WTC11 (cell line): ENCODE results near the gene PRKAG2. TPM values are rescaled to one million over a fixed set of nuclear protein-coding genes. Genes with fewer than 3 reads are reported as not detected.

Experiments
- ATAC-seq: fragments of 200-7000 bp; cut with Tn5 transposase; 2 replicates; pipeline ENCODE4 v1.10.0; 2021; ENCODE audit warnings: mild to moderate bottlenecking, moderate library complexity
- CTCF ChIA-PET: fragments of 300-600 bp; sonication (Branson Sonifier 250); formaldehyde crosslinking; loops from one replicate; lab custom pipeline; 2021; ENCODE audit warnings: antibody characterized with exemption; lab: Charles Lee
- POLR2A ChIA-PET: fragments of 350-600 bp; sonication (Branson Sonifier 250); formaldehyde crosslinking; loops from one replicate; lab custom pipeline; 2021; ENCODE audit warnings: antibody characterized with exemption; lab: Charles Lee
- DNase-seq: peaks from one replicate; pipeline ENCODE4 v3.0.0; 2021; ENCODE audit warnings: low spot score
- H3K27ac Mint-ChIP-seq: 2 replicates; pipeline ENCODE4 v1.8.0; 2021; ENCODE audit warnings: mixed read lengths
- H3K27me3 Mint-ChIP-seq: 2 replicates; pipeline ENCODE4 v1.8.0; 2021; ENCODE audit warnings: low read depth, mild to moderate bottlenecking, moderate library complexity, mixed read lengths
- H3K36me3 Mint-ChIP-seq: 2 replicates; pipeline ENCODE4 v1.8.0; 2021; ENCODE audit warnings: mixed read lengths
- H3K4me1 Mint-ChIP-seq: 2 replicates; pipeline ENCODE4 v1.8.0; 2022; ENCODE audit warnings: mixed read lengths
- H3K4me3 Mint-ChIP-seq: 2 replicates; pipeline ENCODE4 v1.8.0; 2021; ENCODE audit warnings: mild to moderate bottlenecking, moderate library complexity, mixed read lengths
- H3K9me3 Mint-ChIP-seq: 2 replicates; pipeline ENCODE4 v1.8.0; 2021; ENCODE audit warnings: mixed read lengths
- AR ChIP-seq: fragments of 250-450 bp; sonication (Bioruptor Pico); IDR thresholded peaks from 2 replicates; pipeline ENCODE4 v1.9.0; 2021; ENCODE audit warnings: mild to moderate bottlenecking
- ARID4B ChIP-seq: sonication (generic); formaldehyde crosslinking; IDR thresholded peaks from 2 replicates; pipeline ENCODE4 v1.8.0; 2023; ENCODE audit warnings: missing genetic modification reagents, mild to moderate bottlenecking, borderline replicate concordance
- ATF1 ChIP-seq: sonication (generic); formaldehyde crosslinking; IDR thresholded peaks from 2 replicates; pipeline ENCODE4 v1.8.1; 2023; ENCODE audit warnings: mild to moderate bottlenecking, moderate library complexity, missing genetic modification reagents
- CTCF ChIP-seq: fragments of 200-600 bp; IDR thresholded peaks from 2 replicates; pipeline ENCODE4 v1.8.0; 2022; ENCODE audit warnings: antibody characterized with exemption
- ETV6 ChIP-seq: sonication (generic); formaldehyde crosslinking; IDR thresholded peaks from 2 replicates; pipeline ENCODE4 v1.8.1; 2022; ENCODE audit warnings: mild to moderate bottlenecking, missing genetic modification reagents
- FOXK1 ChIP-seq: sonication (generic); formaldehyde crosslinking; IDR thresholded peaks from 2 replicates; pipeline ENCODE4 v1.8.0; 2022; ENCODE audit warnings: mild to moderate bottlenecking, moderate library complexity, missing genetic modification reagents
- FOXP1 ChIP-seq: sonication (generic); formaldehyde crosslinking; IDR thresholded peaks from 2 replicates; pipeline ENCODE4 v1.8.0; 2022; ENCODE audit warnings: missing genetic modification reagents, mild to moderate bottlenecking, moderate library complexity, borderline replicate concordance
- KAT7 ChIP-seq: sonication (generic); formaldehyde crosslinking; IDR thresholded peaks from 2 replicates; pipeline ENCODE4 v1.8.1; 2023; ENCODE audit warnings: missing genetic modification reagents, mild to moderate bottlenecking, borderline replicate concordance
- MLX ChIP-seq: sonication (generic); formaldehyde crosslinking; IDR thresholded peaks from 2 replicates; pipeline ENCODE4 v1.8.1; 2023; ENCODE audit warnings: mild to moderate bottlenecking, missing genetic modification reagents, moderate library complexity
- MYBL2 ChIP-seq: sonication (generic); formaldehyde crosslinking; IDR thresholded peaks from 2 replicates; pipeline ENCODE4 v1.8.1; 2023; ENCODE audit warnings: mild to moderate bottlenecking, moderate library complexity, missing genetic modification reagents
- RELA ChIP-seq: sonication (generic); formaldehyde crosslinking; IDR thresholded peaks from 2 replicates; pipeline ENCODE4 v1.8.1; 2022; ENCODE audit warnings: missing genetic modification reagents, mild to moderate bottlenecking, borderline replicate concordance
- SOX15 ChIP-seq: fragments of 250-450 bp; sonication (Bioruptor Pico); IDR thresholded peaks from 2 replicates; pipeline ENCODE4 v1.9.0; 2021; ENCODE audit warnings: mild to moderate bottlenecking
- TEAD4 ChIP-seq: sonication (generic); formaldehyde crosslinking; IDR thresholded peaks from 2 replicates; pipeline ENCODE4 v1.8.0; 2022; ENCODE audit warnings: mild to moderate bottlenecking, missing genetic modification reagents
- ZNF219 ChIP-seq: sonication (generic); formaldehyde crosslinking; IDR thresholded peaks from 2 replicates; pipeline ENCODE4 v1.8.0; 2023; ENCODE audit warnings: missing genetic modification reagents, mild to moderate bottlenecking, borderline replicate concordance
- ZNF317 ChIP-seq: sonication (generic); formaldehyde crosslinking; IDR thresholded peaks from 2 replicates; pipeline ENCODE4 v1.8.1; 2023; ENCODE audit warnings: low read depth, mild to moderate bottlenecking, moderate library complexity, missing genetic modification reagents, borderline replicate concordance
- total RNA-seq: library from RNA; stranded (reverse); gene quantifications from 3 replicates; pipeline ENCODE4 v1.2.3, GENCODE V29; 2021
- TF ChIP-seq, protein P1 (sequence below): sonication (generic); formaldehyde crosslinking; IDR thresholded peaks from 2 replicates; pipeline ENCODE4 v1.8.0; 2022; ENCODE audit warnings: mild to moderate bottlenecking, missing genetic modification reagents

Gene PRKAG2
- total RNA-seq, 1 experiment from 2014 or later = 20.3 TPM

- no peaks in the 10 kb centered on the region for H3K9me3 Mint-ChIP-seq
- ATAC-seq = no peak
- H3K4me1 Mint-ChIP-seq = no peaks in the 10 kb centered on the region
- TF ChIP-seq FOXP1 (CRISPR knock-in tag) (peak; percentile 34; the same call in 1 of the 2 replicates), KAT7 (CRISPR knock-in tag) (no peak), ZNF317 (CRISPR knock-in tag) (no peak), RELA (no peak)
- no peak overlapping the region for H3K27ac Mint-ChIP-seq
- DNase-seq = no peak
- POLR2A ChIA-PET = no interaction called here
- peaks cover 8% of the 10 kb centered on the region; the same call in 1 of the 2 replicates for H3K27me3 Mint-ChIP-seq
- H3K4me3 Mint-ChIP-seq = no peak overlapping the region
- no peaks in the 10 kb centered on the region for H3K36me3 Mint-ChIP-seq
- CTCF ChIA-PET = interaction anchor here (1.5 kb wide), 1 partner anchor 80 kb away, joined by 3 read pairs; no protein-coding TSS in a partner anchor
Observed at GRCh38 chr7:151711906-151712809, 164.8 kb downstream of the PRKAG2 start.

DNA sequence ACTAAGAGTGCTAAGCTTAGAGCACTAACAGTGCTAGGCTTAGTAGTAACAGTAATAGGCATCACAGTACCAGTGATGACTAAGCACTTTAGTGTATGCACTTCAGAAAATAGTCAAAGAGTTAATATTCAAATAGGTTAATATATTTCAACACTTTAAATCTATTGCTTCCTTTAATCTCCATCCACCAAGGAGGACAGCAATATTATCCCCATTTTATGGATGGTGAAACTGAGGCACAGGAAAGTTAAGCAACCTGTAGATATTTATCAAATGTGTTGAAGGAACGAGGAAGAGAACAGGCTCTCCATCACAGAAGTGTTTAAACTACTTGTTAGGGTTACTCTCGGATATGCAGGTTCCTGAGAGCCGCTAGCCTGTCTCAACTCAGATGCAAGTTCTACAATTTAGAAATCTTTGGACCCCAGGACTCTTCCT lies 165.5 kb downstream of the PRKAG2 start:
- no peak for TF ChIP-seq CTCF
- TF ChIP-seq SOX15 = no peak
- no peak for TF ChIP-seq AR (CRISPR knock-in tag)
- TF ChIP-seq TEAD4 = no peak
- TF ChIP-seq ZNF219 (CRISPR knock-in tag) = no peak
- CTCF ChIA-PET = no interaction called here
- H3K4me3 Mint-ChIP-seq = no peak overlapping the region
- peaks cover 8% of the 10 kb centered on the region; the same call in 1 of the 2 replicates for H3K27me3 Mint-ChIP-seq
- H3K27ac Mint-ChIP-seq = no peak overlapping the region
- no peaks in the 10 kb centered on the region for H3K36me3 Mint-ChIP-seq
- POLR2A ChIA-PET = no interaction called here
- H3K9me3 Mint-ChIP-seq = no peaks in the 10 kb centered on the region
- ATAC-seq = no peak
- no peaks in the 10 kb centered on the region for H3K4me1 Mint-ChIP-seq
- no peak for DNase-seq

GRCh38 chr7:151710646-151711434 lies 166.1 kb downstream of the PRKAG2 start:
- H3K9me3 Mint-ChIP-seq = no peaks in the 10 kb centered on the region
- DNase-seq (no peak), ATAC-seq (no peak)
- H3K36me3 Mint-ChIP-seq = no peaks in the 10 kb centered on the region
- H3K27me3 Mint-ChIP-seq = peaks cover 8% of the 10 kb centered on the region; the same call in 1 of the 2 replicates
- no peaks in the 10 kb centered on the region for H3K4me1 Mint-ChIP-seq
- TF ChIP-seq MLX (CRISPR knock-in tag) (no peak), ETV6 (no peak), FOXP1 (CRISPR knock-in tag) (no peak), MYBL2 (CRISPR knock-in tag) (no peak), ARID4B (CRISPR knock-in tag) (no peak), ATF1 (CRISPR knock-in tag) (no peak), FOXK1 (CRISPR knock-in tag) (no peak)
- TF ChIP-seq, protein P1, sequence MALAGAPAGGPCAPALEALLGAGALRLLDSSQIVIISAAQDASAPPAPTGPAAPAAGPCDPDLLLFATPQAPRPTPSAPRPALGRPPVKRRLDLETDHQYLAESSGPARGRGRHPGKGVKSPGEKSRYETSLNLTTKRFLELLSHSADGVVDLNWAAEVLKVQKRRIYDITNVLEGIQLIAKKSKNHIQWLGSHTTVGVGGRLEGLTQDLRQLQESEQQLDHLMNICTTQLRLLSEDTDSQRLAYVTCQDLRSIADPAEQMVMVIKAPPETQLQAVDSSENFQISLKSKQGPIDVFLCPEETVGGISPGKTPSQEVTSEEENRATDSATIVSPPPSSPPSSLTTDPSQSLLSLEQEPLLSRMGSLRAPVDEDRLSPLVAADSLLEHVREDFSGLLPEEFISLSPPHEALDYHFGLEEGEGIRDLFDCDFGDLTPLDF (CRISPR knock-in tag) = no peak
- POLR2A ChIA-PET = no interaction called here
- CTCF ChIA-PET = no interaction called here
- no peak overlapping the region for H3K4me3 Mint-ChIP-seq
- H3K27ac Mint-ChIP-seq = no peak overlapping the region
